Endothelial cell of umbilical vein (primary cell): ENCODE data around the gene WIPF3. TPM values are rescaled to one million over a fixed set of nuclear protein-coding genes. Genes with fewer than 3 reads are reported as not detected.

Experiments used
- BruUV-seq: library from RNA; stranded (reverse); fragments of 400-500 nt; replicated peaks from 2 replicates; lab custom pipeline; 2021; lab: Mats Ljungman, UMichigan
- CTCF ChIA-PET: fragments of 300-600, 350-600 bp; sonication (Branson Sonifier 250); formaldehyde crosslinking; loops from one replicate; lab custom pipeline; 2021; ENCODE audit warnings: antibody characterized with exemption, inconsistent platforms; lab: Charles Lee
- POLR2A ChIA-PET: fragments of 300-600, 350-600 bp; sonication (Branson Sonifier 250); formaldehyde crosslinking; loops from one replicate; lab custom pipeline; 2021; ENCODE audit warnings: antibody characterized with exemption, inconsistent platforms; lab: Charles Lee
- DNase-seq: peaks from one replicate; pipeline ENCODE4 v3.0.0-alpha.2; 2011; ENCODE audit warnings: low read depth, low spot score
- FAIRE-seq: peaks from 2 replicates; lab custom pipeline; 2011; peaks lifted over from hg19 to GRCh38; lab: Jason Lieb, UNC
- H2AFZ ChIP-seq: 2 replicates; pipeline ENCODE4 v1.6.0; 2012; ENCODE audit warnings: low read depth, low read length, control low read depth, inconsistent platforms
- H3K27ac ChIP-seq: 2 replicates; pipeline ENCODE4 v1.5.1; 2011; ENCODE audit warnings: low read depth, mild to moderate bottlenecking, control low read depth, low read length, moderate library complexity; ENCODE audit not compliant: insufficient read depth
- H3K27me3 ChIP-seq, 2 experiments: 2 replicates each; pipeline versions ENCODE4 v1.6.0 to v1.6.1; 2011; ENCODE audit warnings: low read length in 2 of 2, mixed read lengths in 1 of 2; ENCODE audit not compliant: control insufficient read depth in 2 of 2, insufficient read depth in 2 of 2
- H3K36me3 ChIP-seq, 2 experiments: 2 replicates in 1 of 2; 3 replicates in 1 of 2; pipeline ENCODE4 v1.5.1; 2011; ENCODE audit warnings: low read length in 2 of 2, mild to moderate bottlenecking in 1 of 2, moderate library complexity in 1 of 2; ENCODE audit not compliant: control insufficient read depth in 2 of 2, insufficient read depth in 2 of 2; ENCODE audit errors: extremely low read depth in 1 of 2
- H3K4me1 ChIP-seq: 3 replicates; pipeline ENCODE4 v1.5.1; 2011; ENCODE audit warnings: mild to moderate bottlenecking, low read length; ENCODE audit not compliant: control insufficient read depth, insufficient read depth; ENCODE audit errors: extremely low read depth
- H3K4me2 ChIP-seq: 2 replicates; pipeline ENCODE4 v1.6.1; 2011; ENCODE audit warnings: low read length, control low read depth, mixed read lengths; ENCODE audit not compliant: insufficient read depth
- H3K4me3 ChIP-seq, 3 experiments: fragments of 200-600 bp in 1 of 3; sonication (generic), shearing (Covaris generic) in 1 of 3; replicated peaks in 1 of 3; 2 replicates each; pipeline ENCODE4 v1.5.1; 2011 to 2016; ENCODE audit warnings: control low read depth in 3 of 3, low read length in 3 of 3, mild to moderate bottlenecking in 2 of 3, inconsistent platforms in 1 of 3, low read depth in 1 of 3, moderate library complexity in 1 of 3; ENCODE audit not compliant: insufficient read depth in 1 of 3
- H3K79me2 ChIP-seq: 2 replicates; pipeline ENCODE4 v1.6.0; 2012; ENCODE audit warnings: low read length, inconsistent platforms; ENCODE audit not compliant: control insufficient read depth, insufficient read depth
- H3K9ac ChIP-seq: replicated peaks from 2 replicates; pipeline ENCODE3; 2011; ENCODE audit warnings: low read length, control low read depth; ENCODE audit not compliant: insufficient read depth; ENCODE audit errors: extremely low read depth
- H3K9me1 ChIP-seq: replicated peaks from 3 replicates; pipeline ENCODE4 v1.6.0; 2011; ENCODE audit warnings: mild to moderate bottlenecking, low read length; ENCODE audit not compliant: control insufficient read depth, insufficient read depth; ENCODE audit errors: extremely low read depth
- H3K9me3 ChIP-seq: replicated peaks from 2 replicates; pipeline ENCODE4 v1.5.1; 2012; ENCODE audit warnings: low read length, inconsistent platforms; ENCODE audit not compliant: control insufficient read depth, insufficient read depth
- H4K20me1 ChIP-seq: replicated peaks from 2 replicates; pipeline ENCODE3; 2011; ENCODE audit warnings: mild to moderate bottlenecking, low read length; ENCODE audit not compliant: control insufficient read depth, insufficient read depth; ENCODE audit errors: extremely low read depth
- CTCF ChIP-seq, 2 donors: IDR thresholded peaks; 1 replicate in 1 of 2; 2 replicates in 1 of 2; pipeline ENCODE4 v1.5.1; 2011; ENCODE audit warnings: low read length in 2 of 2, mild to moderate bottlenecking in 2 of 2, moderate library complexity in 2 of 2, control low read depth in 1 of 2, inconsistent platforms in 1 of 2, low read depth in 1 of 2; ENCODE audit not compliant: insufficient read depth in 1 of 2; ENCODE audit errors: extremely low read depth in 1 of 2
- EZH2 ChIP-seq: IDR thresholded peaks from 2 replicates; pipeline ENCODE4 v1.6.1; 2012; ENCODE audit warnings: borderline replicate concordance, low read depth, mild to moderate bottlenecking, moderate library complexity, low read length, inconsistent platforms; ENCODE audit not compliant: severe bottlenecking
- FOS ChIP-seq: IDR thresholded peaks from 2 replicates; pipeline ENCODE4 v1.6.1; 2011; ENCODE audit warnings: mild to moderate bottlenecking, low read length, moderate library complexity, borderline replicate concordance; ENCODE audit not compliant: insufficient read depth
- GATA2 ChIP-seq: IDR thresholded peaks from 2 replicates; pipeline ENCODE4 v1.7.0; 2011; ENCODE audit warnings: low read depth, mild to moderate bottlenecking, moderate library complexity, mixed read lengths, low read length; ENCODE audit not compliant: insufficient read length, insufficient read depth
- JUN ChIP-seq: IDR thresholded peaks from 2 replicates; pipeline ENCODE4 v1.6.1; 2011; ENCODE audit warnings: borderline replicate concordance, low read depth; ENCODE audit not compliant: insufficient read length, insufficient read depth
- MAX ChIP-seq: IDR thresholded peaks from 2 replicates; pipeline ENCODE4 v1.6.1; 2011; ENCODE audit not compliant: insufficient read depth, insufficient read length
- MYC ChIP-seq: IDR thresholded peaks from one replicate; pipeline ENCODE4 v1.6.1; 2011; ENCODE audit warnings: mild to moderate bottlenecking, low read depth, low read length
- POLR2A ChIP-seq: IDR thresholded peaks from 2 replicates; pipeline ENCODE4 v1.6.1; 2012; ENCODE audit warnings: low read depth, mild to moderate bottlenecking, control low read depth, low read length
- POLR2AphosphoS5 ChIP-seq: IDR thresholded peaks from 2 replicates; pipeline ENCODE4 v1.6.1; 2012; ENCODE audit warnings: low read depth, mild to moderate bottlenecking, control low read depth, low read length, moderate library complexity; ENCODE audit not compliant: insufficient read depth
- dilution Hi-C: fragments of 300-500 bp; cut with MboI; formaldehyde crosslinking; loops from one replicate; pipeline ENCODE4 v1.15.0; 2019; ENCODE audit warnings: low sequenced_read_pairs; ENCODE audit not compliant: extremely low pct_ligation_motif_present
- intact Hi-C: fragments of 100-400 bp; cut with micrococcal nuclease; formaldehyde crosslinking; loops from one replicate; pipeline ENCODE4 v1.10.0; 2022
- polyA plus RNA-seq, 4 experiments: library from polyadenylated mRNA; depleted of rRNA in 3 of 4; stranded (reverse) in 3 of 4; unstranded in 1 of 4; fragments of >200 nt; gene quantifications; 2 replicates each; pipeline versions ENCODE4 v1.2.1 to v1.2.3, GENCODE V29; 2011 to 2012; ENCODE audit warnings: missing spikeins in 1 of 4
- total RNA-seq: library from RNA; stranded (reverse); gene quantifications from 2 replicates; pipeline ENCODE4 v1.2.3, GENCODE V29; 2021

Gene WIPF3
- total and polyA plus RNA-seq, 2 donors (not counting 3 experiments of a cell fraction or from before 2014, with no cell fraction given), result 0.01 to 0.35 TPM

- H3K27me3 ChIP-seq, result peaks cover 34 to 39% of the 10 kb centered on the region in 2 experiments
- H3K4me1 ChIP-seq, result no peaks in the 10 kb centered on the region
- H3K9me3 ChIP-seq, result no peaks in the 10 kb centered on the region
- H4K20me1 ChIP-seq, result no peaks in the 10 kb centered on the region
- CTCF ChIA-PET, result interaction anchor here (0.8 kb wide), 1 partner anchor 64 kb away, joined by 3 read pairs; no protein-coding TSS in a partner anchor
- H3K36me3 ChIP-seq, result no peaks in the 10 kb centered on the region
- H3K27ac ChIP-seq, result no peak overlapping the region
- no TSS peak for BruUV-seq
- no peak overlapping the region for H3K4me2 ChIP-seq
- H3K9ac ChIP-seq, result no peak overlapping the region
- no peak for DNase-seq
- H2AFZ ChIP-seq, result no peak overlapping the region
- TF ChIP-seq JUN, result no peak
- no peak for TF ChIP-seq CTCF (IDR thresholded peaks at IDR 0.05; ENCODE audit: extremely low read depth in 1 of 2, insufficient read depth in 1 of 2, low read depth in 1 of 2, low read length in 2 of 2)
- no peak for TF ChIP-seq FOS
- TF ChIP-seq MAX, result no peak
- TF ChIP-seq GATA2, result no peak
- TF ChIP-seq POLR2A, result no peak
- TF ChIP-seq POLR2AphosphoS5, result no peak
- no peak for TF ChIP-seq EZH2
- no peak for TF ChIP-seq MYC
- H3K79me2 ChIP-seq, result no peaks in the 10 kb centered on the region
- FAIRE-seq, result no peak
- intact Hi-C loops (no loop called here), dilution Hi-C loops (no loop called here)
- POLR2A ChIA-PET, result no interaction called here
- H3K4me3 ChIP-seq, result no peak overlapping the region
- H3K9me1 ChIP-seq, result no peaks in the 10 kb centered on the region
These were observed 6.0 kb downstream of the WIPF3 start for GRCh38 chr7:29812185-29812876.
